ENCODE data around the gene SSUH2.

- TF ChIP-seq, protein P1, sequence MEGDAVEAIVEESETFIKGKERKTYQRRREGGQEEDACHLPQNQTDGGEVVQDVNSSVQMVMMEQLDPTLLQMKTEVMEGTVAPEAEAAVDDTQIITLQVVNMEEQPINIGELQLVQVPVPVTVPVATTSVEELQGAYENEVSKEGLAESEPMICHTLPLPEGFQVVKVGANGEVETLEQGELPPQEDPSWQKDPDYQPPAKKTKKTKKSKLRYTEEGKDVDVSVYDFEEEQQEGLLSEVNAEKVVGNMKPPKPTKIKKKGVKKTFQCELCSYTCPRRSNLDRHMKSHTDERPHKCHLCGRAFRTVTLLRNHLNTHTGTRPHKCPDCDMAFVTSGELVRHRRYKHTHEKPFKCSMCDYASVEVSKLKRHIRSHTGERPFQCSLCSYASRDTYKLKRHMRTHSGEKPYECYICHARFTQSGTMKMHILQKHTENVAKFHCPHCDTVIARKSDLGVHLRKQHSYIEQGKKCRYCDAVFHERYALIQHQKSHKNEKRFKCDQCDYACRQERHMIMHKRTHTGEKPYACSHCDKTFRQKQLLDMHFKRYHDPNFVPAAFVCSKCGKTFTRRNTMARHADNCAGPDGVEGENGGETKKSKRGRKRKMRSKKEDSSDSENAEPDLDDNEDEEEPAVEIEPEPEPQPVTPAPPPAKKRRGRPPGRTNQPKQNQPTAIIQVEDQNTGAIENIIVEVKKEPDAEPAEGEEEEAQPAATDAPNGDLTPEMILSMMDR (tag by site-specific recombination; IDR thresholded peaks at IDR 0.05), result no peak
- TF ChIP-seq ZNF324 (tag by site-specific recombination; IDR thresholded peaks at IDR 0.05) (no peak), ZNF133 (tag by site-specific recombination; IDR thresholded peaks at IDR 0.05) (no peak), ZNF18 (tag by site-specific recombination; IDR thresholded peaks at IDR 0.05) (no peak), ZNF529 (tag by site-specific recombination; IDR thresholded peaks at IDR 0.05; ENCODE audit: insufficient replicate concordance) (no peak), ZFHX2 (tag by site-specific recombination; conservative IDR thresholded peaks at IDR 0.05) (no peak), ZNF623 (tag by site-specific recombination; IDR thresholded peaks at IDR 0.05) (no peak), ZBTB17 (tag by site-specific recombination; IDR thresholded peaks at IDR 0.05) (no peak)
- TF ChIP-seq, protein P2, sequence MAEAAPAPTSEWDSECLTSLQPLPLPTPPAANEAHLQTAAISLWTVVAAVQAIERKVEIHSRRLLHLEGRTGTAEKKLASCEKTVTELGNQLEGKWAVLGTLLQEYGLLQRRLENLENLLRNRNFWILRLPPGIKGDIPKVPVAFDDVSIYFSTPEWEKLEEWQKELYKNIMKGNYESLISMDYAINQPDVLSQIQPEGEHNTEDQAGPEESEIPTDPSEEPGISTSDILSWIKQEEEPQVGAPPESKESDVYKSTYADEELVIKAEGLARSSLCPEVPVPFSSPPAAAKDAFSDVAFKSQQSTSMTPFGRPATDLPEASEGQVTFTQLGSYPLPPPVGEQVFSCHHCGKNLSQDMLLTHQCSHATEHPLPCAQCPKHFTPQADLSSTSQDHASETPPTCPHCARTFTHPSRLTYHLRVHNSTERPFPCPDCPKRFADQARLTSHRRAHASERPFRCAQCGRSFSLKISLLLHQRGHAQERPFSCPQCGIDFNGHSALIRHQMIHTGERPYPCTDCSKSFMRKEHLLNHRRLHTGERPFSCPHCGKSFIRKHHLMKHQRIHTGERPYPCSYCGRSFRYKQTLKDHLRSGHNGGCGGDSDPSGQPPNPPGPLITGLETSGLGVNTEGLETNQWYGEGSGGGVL (tag by site-specific recombination; IDR thresholded peaks at IDR 0.05), result no peak
- TF ChIP-seq, protein P3, sequence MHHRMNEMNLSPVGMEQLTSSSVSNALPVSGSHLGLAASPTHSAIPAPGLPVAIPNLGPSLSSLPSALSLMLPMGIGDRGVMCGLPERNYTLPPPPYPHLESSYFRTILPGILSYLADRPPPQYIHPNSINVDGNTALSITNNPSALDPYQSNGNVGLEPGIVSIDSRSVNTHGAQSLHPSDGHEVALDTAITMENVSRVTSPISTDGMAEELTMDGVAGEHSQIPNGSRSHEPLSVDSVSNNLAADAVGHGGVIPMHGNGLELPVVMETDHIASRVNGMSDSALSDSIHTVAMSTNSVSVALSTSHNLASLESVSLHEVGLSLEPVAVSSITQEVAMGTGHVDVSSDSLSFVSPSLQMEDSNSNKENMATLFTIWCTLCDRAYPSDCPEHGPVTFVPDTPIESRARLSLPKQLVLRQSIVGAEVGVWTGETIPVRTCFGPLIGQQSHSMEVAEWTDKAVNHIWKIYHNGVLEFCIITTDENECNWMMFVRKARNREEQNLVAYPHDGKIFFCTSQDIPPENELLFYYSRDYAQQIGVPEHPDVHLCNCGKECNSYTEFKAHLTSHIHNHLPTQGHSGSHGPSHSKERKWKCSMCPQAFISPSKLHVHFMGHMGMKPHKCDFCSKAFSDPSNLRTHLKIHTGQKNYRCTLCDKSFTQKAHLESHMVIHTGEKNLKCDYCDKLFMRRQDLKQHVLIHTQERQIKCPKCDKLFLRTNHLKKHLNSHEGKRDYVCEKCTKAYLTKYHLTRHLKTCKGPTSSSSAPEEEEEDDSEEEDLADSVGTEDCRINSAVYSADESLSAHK (tag by site-specific recombination; IDR thresholded peaks at IDR 0.05), result no peak
- TF ChIP-seq, protein P4, sequence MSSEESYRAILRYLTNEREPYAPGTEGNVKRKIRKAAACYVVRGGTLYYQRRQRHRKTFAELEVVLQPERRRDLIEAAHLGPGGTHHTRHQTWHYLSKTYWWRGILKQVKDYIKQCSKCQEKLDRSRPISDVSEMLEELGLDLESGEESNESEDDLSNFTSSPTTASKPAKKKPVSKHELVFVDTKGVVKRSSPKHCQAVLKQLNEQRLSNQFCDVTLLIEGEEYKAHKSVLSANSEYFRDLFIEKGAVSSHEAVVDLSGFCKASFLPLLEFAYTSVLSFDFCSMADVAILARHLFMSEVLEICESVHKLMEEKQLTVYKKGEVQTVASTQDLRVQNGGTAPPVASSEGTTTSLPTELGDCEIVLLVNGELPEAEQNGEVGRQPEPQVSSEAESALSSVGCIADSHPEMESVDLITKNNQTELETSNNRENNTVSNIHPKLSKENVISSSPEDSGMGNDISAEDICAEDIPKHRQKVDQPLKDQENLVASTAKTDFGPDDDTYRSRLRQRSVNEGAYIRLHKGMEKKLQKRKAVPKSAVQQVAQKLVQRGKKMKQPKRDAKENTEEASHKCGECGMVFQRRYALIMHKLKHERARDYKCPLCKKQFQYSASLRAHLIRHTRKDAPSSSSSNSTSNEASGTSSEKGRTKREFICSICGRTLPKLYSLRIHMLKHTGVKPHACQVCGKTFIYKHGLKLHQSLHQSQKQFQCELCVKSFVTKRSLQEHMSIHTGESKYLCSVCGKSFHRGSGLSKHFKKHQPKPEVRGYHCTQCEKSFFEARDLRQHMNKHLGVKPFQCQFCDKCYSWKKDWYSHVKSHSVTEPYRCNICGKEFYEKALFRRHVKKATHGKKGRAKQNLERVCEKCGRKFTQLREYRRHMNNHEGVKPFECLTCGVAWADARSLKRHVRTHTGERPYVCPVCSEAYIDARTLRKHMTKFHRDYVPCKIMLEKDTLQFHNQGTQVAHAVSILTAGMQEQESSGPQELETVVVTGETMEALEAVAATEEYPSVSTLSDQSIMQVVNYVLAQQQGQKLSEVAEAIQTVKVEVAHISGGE (tag by site-specific recombination; conservative IDR thresholded peaks at IDR 0.05; ENCODE audit: low read depth), result no peak
Observed at GRCh38 chr3:8593021-8593827, 51.4 kb downstream of the SSUH2 start.

All from HEK293 (cell line).